Fibroblast of lung (primary cell): ENCODE data around the gene WDR62. TPM values are rescaled to one million over a fixed set of nuclear protein-coding genes. Genes with fewer than 3 reads are reported as not detected.

Source experiments
- DNase-seq, 2 donors: peaks; one replicate each; pipeline versions ENCODE4 v3.0.0 to v3.0.0-alpha.2; 2010; ENCODE audit warnings: low read depth in 2 of 2
- H2AFZ ChIP-seq: 2 replicates; pipeline ENCODE4 v1.5.1; 2012; ENCODE audit warnings: low read length, control low read depth, inconsistent platforms
- H3K27ac ChIP-seq: 2 replicates; pipeline ENCODE4 v1.5.1; 2011; ENCODE audit warnings: low read length, control low read depth; ENCODE audit not compliant: insufficient read depth
- H3K27me3 ChIP-seq: 2 replicates; pipeline ENCODE4 v1.5.1; 2011; ENCODE audit warnings: mild to moderate bottlenecking, low read length; ENCODE audit not compliant: control insufficient read depth, insufficient read depth
- H3K36me3 ChIP-seq: 2 replicates; pipeline ENCODE4 v1.5.1; 2011; ENCODE audit warnings: low read length; ENCODE audit not compliant: control insufficient read depth, insufficient read depth
- H3K4me1 ChIP-seq: 2 replicates; pipeline ENCODE4 v1.5.1; 2011; ENCODE audit warnings: low read length; ENCODE audit not compliant: control insufficient read depth, insufficient read depth; ENCODE audit errors: extremely low read depth
- H3K4me2 ChIP-seq: 2 replicates; pipeline ENCODE4 v1.5.1; 2011; ENCODE audit warnings: low read length, control low read depth; ENCODE audit not compliant: insufficient read depth; ENCODE audit errors: extremely low read depth
- H3K4me3 ChIP-seq, 4 experiments: fragments of 200-600 bp in 1 of 4; sonication (generic) in 1 of 4; replicated peaks in 1 of 4; 2 replicates each; pipeline ENCODE4 v1.5.1; 2011 to 2016; ENCODE audit warnings: low read length in 4 of 4, low read depth in 3 of 4, mild to moderate bottlenecking in 3 of 4, control low read depth in 2 of 4, inconsistent platforms in 1 of 4, mixed read lengths in 1 of 4; ENCODE audit not compliant: insufficient read depth in 1 of 4; ENCODE audit errors: control extremely low read depth in 1 of 4
- H3K79me2 ChIP-seq: 2 replicates; pipeline ENCODE4 v1.5.1; 2012; ENCODE audit warnings: mild to moderate bottlenecking, low read length, inconsistent platforms; ENCODE audit not compliant: control insufficient read depth, insufficient read depth
- H3K9ac ChIP-seq: 2 replicates; pipeline ENCODE4 v1.5.1; 2011; ENCODE audit warnings: mild to moderate bottlenecking, low read length, control low read depth; ENCODE audit not compliant: insufficient read depth
- H3K9me3 ChIP-seq: 2 replicates; pipeline ENCODE4 v1.5.1; 2012; ENCODE audit warnings: low read depth, low read length; ENCODE audit not compliant: control insufficient read depth, insufficient read depth
- H4K20me1 ChIP-seq: 2 replicates; pipeline ENCODE4 v1.5.1; 2011; ENCODE audit warnings: low read length; ENCODE audit not compliant: control insufficient read depth, insufficient read depth; ENCODE audit errors: extremely low read depth
- CTCF ChIP-seq, 2 donors: IDR thresholded peaks in 1 of 2; conservative IDR thresholded peaks in 1 of 2; 1 replicate in 1 of 2; 2 replicates in 1 of 2; pipeline ENCODE4 v1.5.1; 2011 to 2012; ENCODE audit warnings: low read length in 2 of 2, control low read depth in 1 of 2, inconsistent platforms in 1 of 2, low read depth in 1 of 2, mild to moderate bottlenecking in 1 of 2
- EZH2 ChIP-seq: IDR thresholded peaks from 2 replicates; pipeline ENCODE4 v1.5.1; 2012; ENCODE audit warnings: low read length, control low read depth, mild to moderate bottlenecking; ENCODE audit errors: missing control alignments
- polyA plus RNA-seq, 2 donors: library from polyadenylated mRNA; depleted of rRNA in 1 of 2; stranded (reverse) in 1 of 2; unstranded in 1 of 2; fragments of >200 nt; gene quantifications; 2 replicates each; pipeline ENCODE4 v1.2.1, GENCODE V29; 2011 to 2012; ENCODE audit warnings: missing spikeins in 1 of 2
- total RNA-seq: library from RNA; depleted of rRNA; stranded (reverse); fragments of >200 nt; gene quantifications from 2 replicates; pipeline ENCODE4 v1.2.1, GENCODE V29; 2014

Gene WDR62
- total and polyA plus RNA-seq, 2 donors (not counting 1 experiment from before 2014, with no cell fraction given): 1.1 to 2.8 TPM

- Histone ChIP-seq H3K9ac (no peak overlapping the region), H3K27ac (no peak overlapping the region), H4K20me1 (no peaks in the 10 kb centered on the region), H3K9me3 (no peaks in the 10 kb centered on the region), H3K27me3 (no peaks in the 10 kb centered on the region), H3K4me3 (no peak overlapping the region), H3K4me1 (no peaks in the 10 kb centered on the region), H3K4me2 (no peak overlapping the region), H3K79me2 (no peaks in the 10 kb centered on the region), H3K36me3 (peaks cover 16% of the 10 kb centered on the region), H2AFZ (no peak overlapping the region)
- DNase-seq: no peak
- TF ChIP-seq CTCF (conservative IDR thresholded peaks at IDR 0.05 in 1 of 2, IDR thresholded peaks at IDR 0.05 in 1 of 2; ENCODE audit: low read depth in 1 of 2, low read length in 2 of 2): no peak
- TF ChIP-seq EZH2: no peak
Measured at GRCh38 chr19:36084231-36085009, 29.7 kb downstream of the WDR62 start.

- no peak for DNase-seq
- H3K79me2 ChIP-seq: no peaks in the 10 kb centered on the region
- no peak overlapping the region for H3K9ac ChIP-seq
- H3K4me1 ChIP-seq: no peaks in the 10 kb centered on the region
- no peaks in the 10 kb centered on the region for H3K9me3 ChIP-seq
- H3K27me3 ChIP-seq: no peaks in the 10 kb centered on the region
- H4K20me1 ChIP-seq: no peaks in the 10 kb centered on the region
- no peak overlapping the region for H2AFZ ChIP-seq
- peaks cover 22% of the 10 kb centered on the region for H3K36me3 ChIP-seq
- no peak overlapping the region for H3K27ac ChIP-seq
- H3K4me2 ChIP-seq: no peak overlapping the region
- no peak for TF ChIP-seq EZH2
- TF ChIP-seq CTCF (conservative IDR thresholded peaks at IDR 0.05 in 1 of 2, IDR thresholded peaks at IDR 0.05 in 1 of 2; ENCODE audit: low read depth in 1 of 2, low read length in 2 of 2): no peak
- no peak overlapping the region for H3K4me3 ChIP-seq
Measured at GRCh38 chr19:36086326-36086725, 31.6 kb downstream of the WDR62 start.

- no peak for DNase-seq
- Histone ChIP-seq H3K9ac (no peak overlapping the region), H3K36me3 (peaks cover 8% of the 10 kb centered on the region), H3K9me3 (no peaks in the 10 kb centered on the region), H3K79me2 (no peaks in the 10 kb centered on the region), H4K20me1 (no peaks in the 10 kb centered on the region), H3K4me1 (no peaks in the 10 kb centered on the region), H3K4me2 (no peak overlapping the region), H3K4me3 (no peak overlapping the region), H3K27ac (no peak overlapping the region), H3K27me3 (no peaks in the 10 kb centered on the region), H2AFZ (no peak overlapping the region)
- no peak for TF ChIP-seq EZH2
- no peak for TF ChIP-seq CTCF (conservative IDR thresholded peaks at IDR 0.05 in 1 of 2, IDR thresholded peaks at IDR 0.05 in 1 of 2; ENCODE audit: low read depth in 1 of 2, low read length in 2 of 2)
Measured at GRCh38 chr19:36089847-36090246, 35.1 kb downstream of the WDR62 start.
